ENCODE data around the gene NEGR1.

The NEGR1 gene

DNA sequence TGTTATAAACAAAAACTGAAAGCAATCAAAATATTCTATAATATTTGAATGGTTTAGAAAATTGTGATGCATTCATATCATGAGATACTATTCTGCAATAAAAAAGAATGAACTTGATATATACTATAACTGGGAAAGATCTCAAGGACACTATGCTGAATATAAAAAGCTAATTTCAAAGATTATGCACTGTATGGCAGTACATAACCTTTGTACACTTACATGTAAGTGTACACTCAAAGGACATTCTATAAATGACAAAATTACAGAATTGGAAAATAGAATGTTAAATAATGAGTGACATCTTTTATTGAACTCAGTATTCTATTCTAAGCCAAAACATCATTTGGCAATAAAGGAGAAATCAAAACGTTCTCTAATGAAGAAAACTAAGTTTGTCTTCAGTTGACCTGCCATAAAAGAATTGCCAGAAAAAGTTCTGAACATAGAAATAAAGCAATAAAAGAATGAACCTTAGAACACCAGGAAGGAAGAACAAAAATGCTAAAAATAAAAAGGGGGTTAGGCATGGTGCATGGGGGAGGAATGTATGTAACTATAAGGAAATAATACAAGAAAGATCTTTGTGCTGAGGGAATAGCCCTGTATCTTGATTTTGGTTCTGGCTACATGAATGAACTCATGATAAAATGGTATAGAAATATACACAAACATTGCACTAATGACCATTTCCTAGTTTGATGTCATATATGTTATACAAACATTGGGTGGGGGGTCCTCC is 519.7 kb downstream of the NEGR1 start:
- DNase-seq = no peak

- no peak for DNase-seq
Observed at GRCh38 chr1:71755441-71755840, 526.9 kb downstream of the NEGR1 start.

GRCh38 chr1:71753746-71754145 is 528.6 kb downstream of the NEGR1 start:
- no peak for DNase-seq

- DNase-seq = no peak
Observed at GRCh38 chr1:71745326-71745725, 537.0 kb downstream of the NEGR1 start.

DNA sequence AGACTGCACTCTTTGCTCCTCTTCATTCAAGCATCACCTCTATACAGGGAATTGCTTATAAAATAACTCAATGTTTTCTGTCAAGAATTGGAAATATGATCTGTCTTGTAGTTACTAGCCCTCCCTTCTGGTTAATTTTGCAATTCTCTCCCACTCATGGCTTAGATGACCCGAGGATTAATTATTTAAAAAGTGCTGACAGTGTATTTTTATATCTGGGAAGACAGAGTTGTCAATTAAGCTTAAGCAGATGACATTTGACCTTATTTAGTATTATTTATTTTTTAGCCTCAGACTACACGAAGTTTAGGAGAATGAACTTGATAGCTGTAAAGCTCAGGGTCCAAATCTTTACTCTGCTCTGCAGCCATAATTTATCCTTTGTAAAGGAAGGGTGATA is 538.5 kb downstream of the NEGR1 start:
- no peak for DNase-seq

- DNase-seq = no peak
Observed at GRCh38 chr1:71738910-71739309, 543.4 kb downstream of the NEGR1 start.

DNA sequence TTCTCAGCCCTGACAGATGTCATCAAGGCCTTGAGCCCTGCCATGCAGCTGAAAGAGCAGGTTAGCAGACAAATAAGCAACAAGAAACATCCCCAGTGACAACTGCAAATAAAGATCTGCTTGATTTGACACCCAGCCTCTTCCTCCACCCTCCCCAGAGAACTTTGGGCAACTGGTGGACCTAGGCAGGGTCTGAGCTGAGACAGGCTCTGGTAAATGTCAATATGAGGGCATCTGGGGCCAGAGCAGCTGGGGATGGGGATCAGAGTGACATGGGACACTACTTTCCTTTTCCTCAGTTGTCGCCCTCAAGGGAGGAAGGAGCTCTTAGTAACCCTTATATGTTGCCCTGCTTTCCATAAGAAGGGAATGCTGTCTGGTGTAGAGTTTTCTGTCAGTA is 544.1 kb downstream of the NEGR1 start:
- no peak for DNase-seq

- no peak for DNase-seq
Observed at GRCh38 chr1:71737768-71738167, 544.6 kb downstream of the NEGR1 start.

DNA sequence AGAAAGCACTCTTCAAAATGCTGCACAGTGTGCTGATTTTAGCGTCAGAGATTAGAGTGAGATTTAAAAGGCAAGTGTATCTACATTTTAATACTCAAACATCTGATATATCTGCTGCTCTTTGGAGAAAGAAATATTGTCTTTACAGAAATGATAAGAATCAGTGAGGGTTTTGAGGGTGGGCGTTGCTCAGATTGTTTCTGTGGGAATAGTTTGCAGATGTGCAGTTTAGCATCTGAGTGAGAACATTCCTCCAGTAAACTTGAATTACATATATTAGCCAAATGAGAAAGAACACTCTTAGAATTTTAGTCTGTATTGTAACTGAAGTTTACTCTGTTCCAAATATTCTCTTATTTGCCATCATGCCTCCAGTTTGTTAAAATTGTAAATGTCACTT is 549.2 kb downstream of the NEGR1 start:
- DNase-seq = no peak

DNA sequence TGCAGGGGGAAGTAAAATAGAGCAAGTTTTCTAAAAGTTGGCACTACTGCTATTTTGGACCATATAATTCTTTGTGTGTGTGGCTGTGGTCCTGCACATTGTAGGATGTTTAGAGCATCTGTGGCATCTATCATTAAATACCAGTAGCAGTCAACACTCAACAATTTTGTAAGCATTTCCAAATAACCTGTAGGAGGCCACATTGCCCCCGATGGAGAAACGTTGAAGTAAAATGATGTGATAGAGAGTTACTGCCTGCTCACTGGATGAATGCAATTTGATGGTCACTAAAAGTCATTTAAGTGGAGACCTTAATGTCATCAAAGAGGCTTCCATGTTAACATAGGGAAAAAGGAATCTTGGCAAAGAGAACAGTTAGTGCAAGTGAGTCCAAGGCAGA is 560.8 kb downstream of the NEGR1 start:
- no peak for DNase-seq

- no peak for DNase-seq
Observed at GRCh38 chr1:71719330-71719729, 563.0 kb downstream of the NEGR1 start.

DNA sequence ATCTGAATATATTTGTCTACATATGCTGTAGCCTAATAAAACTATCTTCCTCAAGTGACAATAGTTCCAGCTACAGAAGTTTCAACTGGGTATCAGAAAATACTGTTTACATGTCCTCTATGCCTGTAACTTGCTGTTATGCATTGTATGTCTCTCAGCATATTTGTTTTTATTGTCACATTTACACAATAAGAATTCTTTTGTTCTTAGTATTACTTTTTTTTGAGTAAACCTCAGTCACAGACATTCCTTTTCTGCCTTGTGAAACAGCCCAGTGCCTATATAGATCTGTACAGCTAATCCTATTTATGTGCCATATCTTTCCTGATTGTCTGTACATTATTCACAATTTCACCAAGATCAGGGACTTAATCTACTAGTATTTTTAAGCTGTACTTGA is 565.2 kb downstream of the NEGR1 start:
- DNase-seq = no peak

DNA sequence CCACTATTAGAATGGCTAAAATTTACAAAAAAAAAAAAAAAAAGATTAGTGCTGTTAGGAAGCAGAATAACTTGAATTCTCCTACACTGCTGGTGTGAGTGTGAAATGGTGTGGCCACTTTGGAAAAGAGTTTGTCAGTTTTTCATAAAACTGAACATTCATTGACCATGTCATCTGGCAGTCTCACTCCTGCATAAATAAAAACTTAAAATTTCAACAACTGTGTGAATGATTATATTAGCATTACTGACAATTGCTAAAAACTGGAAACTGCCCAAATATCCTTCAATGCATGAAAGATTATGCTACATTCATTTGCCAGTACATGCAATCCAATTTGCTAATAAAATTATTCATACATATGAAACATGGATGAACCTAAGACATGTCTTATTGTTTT is 570.9 kb downstream of the NEGR1 start:
- no peak for DNase-seq

DNA sequence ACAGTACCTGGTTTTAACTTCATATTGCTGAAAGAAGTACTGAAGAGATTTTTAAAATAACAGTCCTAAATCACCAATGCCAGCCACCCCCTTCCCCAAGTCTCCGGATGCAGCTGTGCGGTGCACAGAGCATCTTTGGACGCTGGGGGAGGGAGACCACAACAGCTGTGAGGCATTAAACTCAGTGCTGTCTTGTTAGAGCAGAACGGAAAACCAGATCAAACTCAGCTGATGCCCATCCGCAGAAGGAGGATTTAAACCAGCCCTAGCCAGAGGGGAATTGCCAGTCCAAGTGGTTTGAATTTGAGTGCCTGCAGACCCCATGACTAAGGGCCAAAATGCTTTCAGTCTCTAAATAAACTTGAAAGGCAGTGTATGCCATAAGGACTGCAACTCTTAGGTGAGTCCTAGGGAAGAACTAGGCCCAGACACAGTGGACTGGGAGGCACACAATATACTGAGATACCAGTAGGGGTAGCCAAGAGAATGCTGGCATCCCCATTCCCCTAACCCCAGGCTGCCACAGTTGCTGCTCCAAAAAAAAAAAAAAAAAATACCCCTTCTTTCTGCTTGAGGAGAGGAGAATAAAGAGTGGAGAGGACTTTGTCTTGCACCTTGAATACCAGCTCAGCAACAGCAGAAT is 576.2 kb downstream of the NEGR1 start:
- no peak for DNase-seq

DNA sequence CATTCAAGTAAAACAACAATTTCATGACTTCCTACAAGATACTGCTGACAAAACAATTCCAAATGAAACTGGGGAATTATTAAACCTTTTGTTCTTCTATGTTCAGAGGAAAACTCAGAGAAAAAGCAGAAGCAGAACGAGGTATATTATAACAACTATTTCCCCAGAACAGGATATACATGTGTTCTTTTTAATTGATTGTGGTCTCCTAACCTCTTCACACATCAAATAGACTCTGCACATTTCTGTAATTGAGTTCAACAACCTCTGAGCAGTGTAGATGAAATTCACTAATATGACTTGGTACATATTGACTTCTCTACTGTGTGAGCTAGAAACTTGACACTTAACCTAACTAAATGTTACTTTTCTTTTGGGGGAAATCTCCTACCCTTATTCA is 584.2 kb downstream of the NEGR1 start:
- DNase-seq = no peak

DNA sequence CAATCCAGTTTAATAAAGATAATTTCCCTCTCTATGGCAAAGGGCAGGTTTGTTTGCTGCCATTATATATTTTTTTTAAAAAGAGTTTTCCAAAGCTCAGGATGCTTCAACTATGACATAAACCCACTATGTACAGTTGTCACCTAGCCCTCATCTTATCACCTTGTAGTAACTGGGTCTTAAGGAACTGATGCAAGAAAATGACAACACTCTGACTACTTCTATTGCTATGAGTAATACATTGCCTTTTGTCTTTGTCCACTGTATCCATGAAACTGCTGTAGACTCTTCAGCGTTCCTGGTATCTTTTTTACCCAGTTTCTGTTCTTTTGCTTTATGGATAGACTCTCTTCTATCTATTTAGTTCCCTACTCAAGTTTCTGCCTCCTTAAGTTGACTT is 586.5 kb downstream of the NEGR1 start:
- no peak for DNase-seq

DNA sequence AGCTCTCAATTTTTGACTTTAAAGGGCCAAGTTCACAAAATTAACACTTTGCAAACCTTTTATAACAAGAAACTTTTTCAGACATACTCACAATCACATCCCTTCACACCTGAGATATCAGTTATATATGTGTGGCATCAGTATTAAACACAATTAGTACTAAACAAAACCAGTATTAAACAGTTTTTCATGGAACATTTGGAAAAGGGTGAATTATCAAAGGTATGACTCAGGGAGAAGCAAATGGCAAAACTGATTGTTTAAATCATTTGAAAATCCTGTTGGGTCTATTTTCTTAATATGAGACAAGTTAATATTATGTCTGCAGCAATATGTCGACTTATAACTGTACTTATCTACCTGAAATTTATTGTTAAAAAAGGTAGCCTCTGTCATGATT is 587.3 kb downstream of the NEGR1 start:
- DNase-seq = no peak

GRCh38 chr1:71693581-71693980 is 588.8 kb downstream of the NEGR1 start:
- DNase-seq = no peak

DNA sequence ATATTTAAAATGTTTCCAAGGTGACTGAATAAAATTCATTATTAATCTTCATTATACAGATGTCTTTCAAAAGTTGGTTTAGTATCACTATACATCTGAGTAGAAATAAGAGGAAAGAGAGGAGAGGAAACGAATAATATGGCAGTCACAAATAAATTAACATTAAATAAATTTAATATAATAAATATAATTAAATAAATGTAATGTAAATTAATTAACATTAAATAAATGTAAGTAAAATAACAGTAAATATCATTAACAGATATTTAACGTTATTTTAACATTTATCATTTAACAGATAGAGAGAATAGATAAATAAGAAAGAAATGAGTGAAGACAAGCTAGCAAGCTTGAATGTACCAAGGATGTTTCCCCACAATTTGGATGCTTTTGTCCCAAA is 592.7 kb downstream of the NEGR1 start:
- DNase-seq = no peak

- DNase-seq = no peak
Observed at GRCh38 chr1:71687376-71687775, 595.0 kb downstream of the NEGR1 start.

- no peak for DNase-seq
Observed at GRCh38 chr1:71676979-71677925, 605.1 kb downstream of the NEGR1 start.

GRCh38 chr1:71668065-71668464 is 614.3 kb downstream of the NEGR1 start:
- no peak for DNase-seq

GRCh38 chr1:71667216-71667615 is 615.1 kb downstream of the NEGR1 start:
- DNase-seq = no peak

DNA sequence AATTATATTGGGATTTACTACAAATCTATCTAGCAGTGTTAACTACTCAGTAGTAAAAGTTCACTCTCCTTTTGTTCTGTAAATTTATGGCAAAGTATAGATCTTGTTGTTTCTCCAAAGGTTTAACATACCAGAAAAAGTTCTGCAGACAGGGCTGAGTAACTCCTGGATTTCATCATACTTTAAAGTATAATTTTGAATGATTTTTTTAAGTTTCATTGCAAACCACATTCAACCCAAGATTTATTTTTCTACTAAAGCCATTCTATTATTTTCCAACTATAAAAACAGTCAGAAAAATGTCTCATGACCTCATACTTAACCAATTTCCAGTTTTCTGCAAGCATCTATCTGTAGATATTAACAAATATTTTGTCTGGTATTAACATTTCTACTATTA is 615.7 kb downstream of the NEGR1 start:
- no peak for DNase-seq
